Kidney epithelial cell (primary cell): ENCODE results near the gene ZC3H18. TPM values are rescaled to one million over a fixed set of nuclear protein-coding genes. Genes with fewer than 3 reads are reported as not detected.
A peak's percentile ranks its signal among the peaks of the same experiment; 100 is the strongest.

ENCODE experiments used
- DNase-seq: peaks from one replicate; pipeline ENCODE4 v3.0.0-alpha.2; 2010; ENCODE audit warnings: low read depth
- H3K27me3 ChIP-seq: 2 replicates; pipeline ENCODE4 v1.6.0; 2011; ENCODE audit warnings: low read length; ENCODE audit not compliant: control insufficient read depth, insufficient read depth
- H3K36me3 ChIP-seq: 2 replicates; pipeline ENCODE4 v1.5.1; 2011; ENCODE audit warnings: low read length; ENCODE audit not compliant: control insufficient read depth, insufficient read depth
- H3K4me3 ChIP-seq: 2 replicates; pipeline ENCODE4 v1.5.1; 2011; ENCODE audit warnings: low read depth, mild to moderate bottlenecking, control low read depth, low read length
- total RNA-seq: library from RNA; depleted of rRNA; stranded (reverse); fragments of >200 nt; gene quantifications from 2 replicates; pipeline ENCODE4 v1.2.3, GENCODE V29; 2015
- TF ChIP-seq, protein P1 (sequence below): IDR thresholded peaks from 2 replicates; pipeline ENCODE4 v1.5.1; 2011; ENCODE audit warnings: mild to moderate bottlenecking, moderate library complexity, low read length, control low read depth, inconsistent platforms; ENCODE audit not compliant: insufficient read depth, poor library complexity, severe bottlenecking

Gene ZC3H18
- total RNA-seq, 1 donor from 2014 or later, result 20.2 TPM

GRCh38 chr16:88531346-88531745 lies 38.9 kb upstream of the ZC3H18 start:
- TF ChIP-seq, protein P1, sequence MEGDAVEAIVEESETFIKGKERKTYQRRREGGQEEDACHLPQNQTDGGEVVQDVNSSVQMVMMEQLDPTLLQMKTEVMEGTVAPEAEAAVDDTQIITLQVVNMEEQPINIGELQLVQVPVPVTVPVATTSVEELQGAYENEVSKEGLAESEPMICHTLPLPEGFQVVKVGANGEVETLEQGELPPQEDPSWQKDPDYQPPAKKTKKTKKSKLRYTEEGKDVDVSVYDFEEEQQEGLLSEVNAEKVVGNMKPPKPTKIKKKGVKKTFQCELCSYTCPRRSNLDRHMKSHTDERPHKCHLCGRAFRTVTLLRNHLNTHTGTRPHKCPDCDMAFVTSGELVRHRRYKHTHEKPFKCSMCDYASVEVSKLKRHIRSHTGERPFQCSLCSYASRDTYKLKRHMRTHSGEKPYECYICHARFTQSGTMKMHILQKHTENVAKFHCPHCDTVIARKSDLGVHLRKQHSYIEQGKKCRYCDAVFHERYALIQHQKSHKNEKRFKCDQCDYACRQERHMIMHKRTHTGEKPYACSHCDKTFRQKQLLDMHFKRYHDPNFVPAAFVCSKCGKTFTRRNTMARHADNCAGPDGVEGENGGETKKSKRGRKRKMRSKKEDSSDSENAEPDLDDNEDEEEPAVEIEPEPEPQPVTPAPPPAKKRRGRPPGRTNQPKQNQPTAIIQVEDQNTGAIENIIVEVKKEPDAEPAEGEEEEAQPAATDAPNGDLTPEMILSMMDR, result no peak
- DNase-seq, result no peak
- Histone ChIP-seq H3K27me3 (no peaks in the 10 kb centered on the region), H3K4me3 (no peak overlapping the region), H3K36me3 (peaks cover 1% of the 10 kb centered on the region)

DNA sequence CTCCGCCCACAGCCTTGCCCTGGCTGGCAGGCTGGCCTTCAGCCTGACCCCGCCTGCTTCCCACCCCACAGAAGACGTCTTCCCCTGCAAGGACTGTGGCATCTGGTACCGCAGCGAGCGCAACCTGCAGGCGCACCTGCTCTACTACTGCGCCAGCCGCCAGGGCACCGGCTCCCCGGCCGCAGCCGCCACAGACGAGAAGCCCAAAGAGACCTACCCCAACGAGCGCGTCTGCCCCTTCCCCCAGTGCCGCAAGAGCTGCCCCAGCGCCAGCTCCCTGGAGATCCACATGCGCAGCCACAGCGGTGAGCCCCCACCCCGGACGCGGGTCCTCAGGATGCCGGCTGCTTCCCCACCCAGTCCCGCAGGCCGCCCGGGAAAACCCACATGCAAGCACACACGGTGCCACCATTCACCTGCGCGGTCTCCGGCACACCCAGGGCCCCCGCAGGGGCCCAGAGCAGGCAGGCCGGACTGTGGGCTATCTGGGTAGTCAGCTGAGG lies 38.2 kb upstream of the ZC3H18 start:
- no peak overlapping the region for H3K4me3 ChIP-seq
- TF ChIP-seq, protein P1, result no peak
- no peaks in the 10 kb centered on the region for H3K27me3 ChIP-seq
- H3K36me3 ChIP-seq, result peaks cover 1% of the 10 kb centered on the region
- DNase-seq, result no peak

DNA sequence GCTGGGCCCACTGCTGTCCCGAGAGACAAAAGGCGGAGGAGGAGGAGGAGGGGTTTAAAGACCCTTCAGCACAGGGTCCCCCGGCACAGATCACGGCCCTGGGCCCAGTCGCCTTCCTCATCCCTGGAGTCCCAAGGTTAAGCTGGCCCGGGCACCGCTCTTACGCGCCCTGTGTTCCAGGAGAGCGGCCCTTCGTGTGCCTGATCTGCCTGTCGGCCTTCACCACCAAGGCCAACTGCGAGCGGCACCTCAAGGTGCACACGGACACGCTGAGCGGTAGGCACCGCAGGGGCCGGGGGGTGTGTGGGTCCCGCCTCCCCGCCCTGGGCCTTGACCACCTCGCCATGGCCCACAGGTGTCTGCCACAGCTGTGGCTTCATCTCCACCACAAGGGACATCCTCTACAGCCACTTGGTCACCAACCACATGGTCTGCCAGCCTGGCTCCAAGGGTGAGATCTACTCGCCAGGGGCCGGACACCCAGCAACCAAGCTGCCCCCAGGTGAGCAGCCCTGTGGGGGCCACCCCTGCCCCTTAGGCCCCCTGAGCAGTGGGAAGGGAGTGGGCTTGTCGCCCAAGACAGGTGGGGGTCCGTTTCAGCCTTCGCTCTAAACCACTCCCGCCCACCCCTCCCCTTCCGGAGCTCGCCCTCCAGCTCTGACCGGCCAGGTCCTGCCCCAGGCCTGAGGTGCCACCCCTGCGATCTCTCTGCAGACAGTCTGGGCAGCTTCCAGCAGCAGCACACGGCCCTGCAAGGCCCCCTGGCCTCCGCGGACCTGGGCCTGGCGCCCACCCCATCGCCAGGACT lies 37.6 kb upstream of the ZC3H18 start:
- no peak for DNase-seq
- Histone ChIP-seq H3K27me3 (peaks cover under 1% of the 10 kb centered on the region), H3K36me3 (peaks cover 1% of the 10 kb centered on the region), H3K4me3 (no peak overlapping the region)
- TF ChIP-seq, protein P1, result no peak

DNA sequence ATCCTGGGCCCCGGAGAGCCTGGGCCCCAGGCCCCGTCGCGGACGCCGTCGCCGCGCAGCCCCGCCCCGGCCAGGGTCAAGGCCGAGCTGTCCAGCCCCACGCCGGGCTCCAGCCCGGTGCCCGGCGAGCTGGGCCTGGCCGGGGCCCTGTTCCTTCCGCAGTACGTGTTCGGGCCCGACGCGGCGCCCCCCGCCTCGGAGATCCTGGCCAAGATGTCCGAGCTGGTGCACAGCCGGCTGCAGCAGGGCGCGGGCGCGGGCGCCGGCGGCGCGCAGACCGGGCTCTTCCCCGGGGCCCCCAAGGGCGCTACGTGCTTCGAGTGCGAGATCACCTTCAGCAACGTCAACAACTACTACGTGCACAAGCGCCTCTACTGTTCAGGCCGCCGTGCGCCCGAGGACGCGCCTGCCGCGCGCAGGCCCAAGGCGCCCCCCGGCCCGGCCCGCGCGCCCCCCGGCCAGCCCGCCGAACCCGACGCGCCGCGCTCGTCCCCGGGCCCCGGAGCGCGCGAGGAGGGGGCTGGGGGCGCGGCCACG lies 36.8 kb upstream of the ZC3H18 start:
- Histone ChIP-seq H3K4me3 (peak overlapping the region; percentile 42), H3K27me3 (peaks cover 7% of the 10 kb centered on the region)

DNA sequence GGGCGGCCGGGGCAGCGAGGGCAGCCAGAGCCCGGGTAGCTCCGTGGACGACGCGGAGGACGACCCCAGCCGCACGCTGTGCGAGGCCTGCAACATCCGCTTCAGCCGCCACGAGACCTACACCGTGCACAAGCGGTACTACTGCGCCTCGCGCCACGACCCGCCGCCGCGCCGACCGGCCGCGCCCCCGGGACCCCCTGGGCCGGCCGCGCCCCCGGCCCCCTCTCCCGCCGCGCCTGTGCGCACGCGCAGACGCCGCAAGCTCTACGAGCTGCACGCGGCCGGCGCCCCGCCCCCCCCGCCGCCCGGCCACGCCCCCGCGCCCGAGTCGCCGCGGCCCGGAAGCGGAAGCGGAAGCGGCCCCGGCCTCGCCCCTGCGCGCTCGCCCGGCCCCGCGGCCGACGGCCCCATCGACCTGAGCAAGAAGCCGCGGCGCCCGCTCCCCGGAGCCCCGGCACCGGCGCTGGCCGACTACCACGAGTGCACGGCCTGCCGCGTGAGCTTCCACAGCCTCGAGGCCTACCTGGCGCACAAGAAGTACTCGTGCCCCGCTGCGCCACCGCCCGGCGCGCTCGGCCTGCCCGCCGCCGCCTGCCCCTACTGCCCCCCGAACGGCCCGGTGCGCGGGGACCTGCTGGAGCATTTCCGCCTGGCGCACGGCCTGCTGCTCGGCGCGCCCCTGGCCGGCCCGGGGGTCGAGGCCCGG lies 36.1 kb upstream of the ZC3H18 start:
- peaks cover 12% of the 10 kb centered on the region for H3K27me3 ChIP-seq
- no peak for DNase-seq
- TF ChIP-seq, protein P1, result no peak
- H3K36me3 ChIP-seq, result peaks cover 1% of the 10 kb centered on the region
- peak overlapping the region; percentile 60 for H3K4me3 ChIP-seq

More for the DNA sequence above, 36.8 kb upstream of the ZC3H18 start:
- TF ChIP-seq, protein P1, result no peak
- peaks cover 1% of the 10 kb centered on the region for H3K36me3 ChIP-seq
- DNase-seq, result no peak
